Measurements from ENCODE around the gene ITM2B.
A peak's percentile ranks its signal among the peaks of the same experiment; 100 is the strongest.

Gene ITM2B

DNA sequence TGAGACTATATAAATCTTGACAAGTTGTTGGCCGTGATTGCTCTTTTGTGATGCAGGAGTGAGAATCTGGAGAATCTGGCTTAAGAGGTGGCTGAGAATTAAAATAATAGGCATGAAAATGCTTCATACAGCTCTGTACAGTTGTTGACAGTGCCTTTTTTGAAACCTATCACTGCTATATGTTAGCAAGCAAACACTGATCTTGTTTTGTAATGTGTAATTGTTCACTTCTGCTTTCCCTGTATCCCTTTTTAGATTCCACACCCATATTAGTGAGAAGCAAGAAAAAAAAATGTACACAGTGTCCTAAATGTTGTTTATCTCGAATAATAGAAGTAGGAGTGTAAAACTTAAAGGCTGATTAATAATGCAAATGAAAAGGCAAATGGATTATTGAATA is 31.1 kb downstream of the ITM2B start:
- no peak for DNase-seq

DNA sequence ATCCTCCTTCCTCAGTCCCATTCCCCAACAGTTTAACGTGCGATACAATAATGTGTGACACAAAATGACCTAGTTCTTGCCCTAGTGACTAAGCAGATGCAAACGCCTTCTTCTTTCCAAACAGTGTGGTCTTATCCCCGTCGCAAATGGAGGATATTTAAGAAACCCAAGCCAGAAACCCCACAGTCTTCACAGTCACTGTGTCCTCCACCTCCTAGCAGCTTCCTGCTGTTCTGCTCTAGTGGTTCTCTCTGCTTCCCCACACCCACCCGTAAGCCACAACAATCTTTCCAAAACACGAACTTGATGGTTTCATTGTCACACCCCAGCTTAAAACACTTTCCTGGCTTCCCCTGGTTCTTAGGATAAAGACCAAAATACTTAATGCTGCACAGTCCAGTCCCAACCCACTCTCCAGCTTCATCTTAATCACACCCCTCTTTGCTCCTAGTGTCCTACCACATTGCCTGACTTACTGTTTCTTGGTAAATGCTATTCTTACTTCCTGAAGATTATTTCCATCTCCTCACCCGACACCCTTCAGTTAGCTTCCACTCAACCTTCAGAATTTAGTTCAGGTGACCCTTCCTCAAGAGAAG is 32.3 kb downstream of the ITM2B start:
- no peak for DNase-seq

DNA sequence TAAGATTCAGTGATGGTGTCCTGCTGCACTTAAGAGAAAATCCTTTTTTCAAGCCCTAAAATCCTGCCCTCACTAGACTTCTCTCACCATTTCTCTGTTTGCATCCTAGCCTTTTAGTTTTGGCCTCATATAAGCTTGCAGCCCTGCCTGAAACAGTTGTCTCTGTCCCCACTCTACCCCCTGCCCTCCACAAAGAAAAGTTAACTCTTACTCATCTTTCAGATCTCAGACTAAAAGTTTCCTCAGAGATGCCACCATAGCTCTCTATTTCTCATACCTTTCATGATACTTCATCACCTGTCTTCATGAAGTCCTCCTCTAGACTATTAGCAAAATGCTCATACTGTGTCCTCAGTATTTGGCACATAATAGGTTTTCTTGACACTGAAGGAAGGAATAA is 33.1 kb downstream of the ITM2B start:
- no peak for DNase-seq

DNA sequence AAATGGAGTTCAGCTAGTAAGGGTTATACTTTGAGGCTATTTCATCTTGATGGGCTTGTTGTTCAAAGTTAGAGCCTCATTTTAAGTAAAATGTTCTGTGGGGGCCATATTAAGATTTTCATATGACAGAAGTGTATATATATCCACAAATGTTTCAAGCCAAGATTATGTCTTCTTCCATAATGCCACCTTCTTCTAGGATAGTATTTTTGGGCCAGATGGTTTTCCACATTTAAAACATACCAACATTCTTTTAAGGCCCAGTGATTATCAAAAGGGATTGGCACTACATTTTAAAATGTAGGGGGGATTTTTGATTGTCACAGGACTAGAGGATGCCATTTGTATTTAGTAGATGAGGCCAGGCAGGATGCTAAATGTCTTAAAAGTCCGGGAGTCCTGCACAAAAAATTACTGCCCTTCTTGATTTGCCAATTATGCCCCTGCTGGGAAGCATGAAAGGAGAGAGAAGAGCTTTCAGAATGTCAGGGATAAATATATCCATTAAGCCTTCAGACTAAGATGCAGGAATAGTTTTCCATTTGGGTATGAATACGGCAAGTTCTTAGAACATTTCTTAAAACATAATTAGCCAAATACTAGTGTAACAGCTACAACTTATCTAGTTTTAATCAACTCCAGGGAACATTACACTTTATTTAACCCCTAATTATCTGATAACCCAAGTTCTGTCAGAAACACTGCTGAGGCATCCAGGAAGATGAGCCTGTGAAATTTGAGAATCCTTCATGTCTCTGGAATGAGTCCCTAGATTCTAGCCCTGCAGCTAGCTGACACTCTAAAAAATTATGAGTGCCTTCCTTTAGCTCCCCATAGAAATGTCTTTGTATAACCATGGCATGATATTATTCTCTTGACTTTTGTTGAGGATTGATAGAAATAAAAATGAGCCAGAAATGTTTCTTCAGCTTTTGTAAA is 34.0 kb downstream of the ITM2B start:
- DNase-seq = no peak

DNA sequence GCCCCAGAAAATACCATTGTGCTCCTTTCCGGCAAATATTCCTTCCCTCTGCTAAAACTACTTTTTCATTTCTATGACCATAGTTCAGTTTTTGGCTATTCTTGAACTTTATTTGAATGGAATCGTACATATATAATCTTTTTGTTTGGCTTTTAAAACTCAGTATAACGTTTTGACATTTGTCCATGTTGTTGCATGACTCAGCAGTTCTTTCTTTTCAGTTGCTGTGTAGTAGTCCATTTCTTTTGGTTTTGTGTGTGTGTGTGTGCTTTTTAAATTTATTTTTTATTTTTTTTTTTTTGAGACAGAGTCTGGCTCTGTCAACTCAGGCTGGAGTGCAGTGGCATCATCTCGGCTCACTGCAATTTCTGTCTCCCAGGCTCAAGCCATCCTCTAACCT is 35.0 kb downstream of the ITM2B start:
- no peak for DNase-seq

DNA sequence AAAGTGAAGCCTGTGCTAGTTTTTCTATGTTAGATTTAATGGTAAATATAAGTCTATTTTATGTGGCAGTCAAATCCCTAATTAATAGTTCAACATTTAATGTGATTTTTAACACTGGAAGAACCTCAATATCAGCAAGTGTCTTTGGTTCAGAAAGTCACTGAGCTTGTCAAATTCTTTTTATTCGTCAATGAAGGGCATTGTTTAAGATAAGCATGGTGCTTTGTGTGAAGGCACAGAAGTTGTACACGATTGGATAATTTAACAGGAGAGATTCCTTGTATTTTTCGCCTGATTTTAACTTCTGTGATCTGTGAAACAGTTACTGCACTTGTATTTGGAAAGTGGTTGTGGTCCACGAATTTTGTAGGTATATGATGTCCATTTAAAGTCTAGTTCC is 40.3 kb downstream of the ITM2B start:
- no peak for DNase-seq

DNA sequence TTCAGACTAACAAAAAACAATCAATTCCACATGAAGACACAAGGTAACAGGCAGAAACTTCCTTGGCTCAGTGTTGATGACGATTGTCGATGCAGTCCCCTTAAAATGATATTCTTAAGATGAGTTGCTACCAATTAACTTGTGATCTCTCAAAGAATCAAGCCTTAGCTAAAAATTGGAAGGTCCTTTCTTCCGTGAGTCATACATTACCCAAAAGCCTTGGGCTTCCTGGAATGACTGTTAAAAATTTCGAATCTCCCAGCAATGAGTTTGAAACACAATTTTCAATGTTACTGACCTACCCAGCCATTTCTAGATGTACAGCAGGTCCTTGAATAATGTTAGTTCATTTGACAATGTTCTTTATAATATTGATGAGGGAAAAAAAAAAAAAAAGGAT is 42.5 kb downstream of the ITM2B start:
- no peak for DNase-seq

DNA sequence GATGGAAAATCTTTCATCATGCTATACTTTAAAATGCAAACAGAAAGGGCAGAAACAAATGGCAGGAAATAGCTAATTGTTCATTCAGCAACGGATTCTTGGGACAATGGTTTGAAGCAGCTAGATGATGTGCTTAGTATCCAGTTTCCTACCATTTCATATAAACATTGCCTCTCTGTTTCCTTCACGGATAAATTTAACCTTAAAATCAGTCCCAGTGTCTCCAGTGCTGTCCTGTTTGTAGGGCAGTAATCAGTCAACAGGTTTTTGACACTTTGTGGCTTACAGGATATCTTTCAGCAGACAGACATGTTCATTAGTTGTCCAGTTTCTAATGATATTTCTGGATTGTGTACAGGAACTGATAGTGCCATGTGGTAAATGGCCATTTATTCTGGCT is 45.8 kb downstream of the ITM2B start:
- DNase-seq = peak in 1 of 2 experiments; percentile 50

DNA sequence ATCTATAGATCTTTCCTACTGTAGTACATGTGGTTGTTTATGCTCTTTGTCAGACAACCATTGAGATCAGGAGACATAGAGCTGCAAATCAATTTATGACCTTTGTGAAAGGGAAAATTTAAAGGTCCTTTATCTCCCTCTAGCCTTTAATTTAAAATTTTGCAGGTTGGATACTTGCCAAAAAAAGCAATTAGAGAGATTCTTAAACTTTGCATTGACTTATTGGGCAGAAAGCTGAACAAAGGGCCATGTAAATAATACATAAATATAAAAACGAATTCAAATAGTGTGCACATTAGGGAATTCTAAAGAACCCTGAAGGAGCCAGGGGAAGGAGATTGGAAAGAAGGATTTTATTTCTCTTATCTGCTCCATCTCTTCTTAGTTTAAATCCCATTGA is 48.5 kb downstream of the ITM2B start:
- DNase-seq = no peak

DNA sequence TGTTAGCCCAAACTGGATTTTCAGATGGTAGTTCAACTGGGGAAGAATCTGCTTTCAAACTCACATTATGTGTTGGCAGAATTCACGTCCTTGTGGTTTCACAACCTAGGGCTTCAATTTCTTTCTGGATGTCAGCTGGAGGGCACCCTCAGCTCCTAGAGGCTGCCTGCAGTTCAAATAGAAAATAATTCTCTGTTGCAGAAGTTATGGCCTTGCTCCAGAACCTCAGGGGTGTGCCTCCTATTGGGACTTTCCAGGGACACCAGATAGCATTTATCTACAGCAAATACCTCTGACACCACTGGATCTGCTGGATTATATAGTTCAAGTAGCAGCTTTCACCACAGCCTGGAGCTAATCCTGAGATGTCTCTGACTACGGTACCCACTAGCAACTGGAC is 58.7 kb downstream of the ITM2B start:
- no peak for DNase-seq

DNA sequence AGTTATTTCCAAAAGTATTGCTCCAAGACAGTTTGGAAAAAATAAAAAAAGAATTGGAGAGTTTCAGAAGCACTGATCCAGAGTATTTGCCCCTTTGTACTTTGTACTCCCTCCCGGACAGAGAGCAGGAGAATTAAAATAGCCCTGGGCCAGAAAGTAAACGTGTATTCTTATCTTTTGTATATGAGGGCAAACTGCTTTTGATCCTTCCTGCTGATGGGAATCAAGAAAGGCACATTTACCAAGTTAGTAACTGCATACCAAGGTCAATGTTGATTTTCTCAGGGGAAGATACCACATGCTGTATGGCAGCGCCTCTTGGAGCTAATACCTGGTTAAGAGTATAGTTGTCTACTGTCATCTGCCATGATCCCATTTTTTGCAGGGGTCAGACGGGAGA is 59.6 kb downstream of the ITM2B start:
- no peak for DNase-seq

DNA sequence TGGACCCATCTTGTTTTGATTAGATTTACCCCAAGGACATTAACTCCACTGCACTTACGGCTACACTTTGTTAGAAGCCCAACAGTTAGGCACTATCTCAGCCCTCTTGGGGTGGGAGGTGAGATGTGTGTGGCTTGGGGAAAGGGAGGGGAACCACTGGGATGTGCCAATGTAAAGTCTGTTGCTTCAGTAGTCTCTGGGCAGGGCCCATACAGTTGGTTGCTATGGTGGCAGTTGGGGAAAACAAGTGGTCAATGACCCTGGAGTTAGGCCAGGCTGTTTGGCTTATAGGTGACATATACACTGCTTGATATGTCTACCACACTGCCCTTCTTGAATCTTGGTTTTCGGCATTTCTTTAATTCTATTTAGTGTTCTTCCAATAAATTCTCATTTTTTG is 61.6 kb downstream of the ITM2B start:
- DNase-seq = no peak

DNA sequence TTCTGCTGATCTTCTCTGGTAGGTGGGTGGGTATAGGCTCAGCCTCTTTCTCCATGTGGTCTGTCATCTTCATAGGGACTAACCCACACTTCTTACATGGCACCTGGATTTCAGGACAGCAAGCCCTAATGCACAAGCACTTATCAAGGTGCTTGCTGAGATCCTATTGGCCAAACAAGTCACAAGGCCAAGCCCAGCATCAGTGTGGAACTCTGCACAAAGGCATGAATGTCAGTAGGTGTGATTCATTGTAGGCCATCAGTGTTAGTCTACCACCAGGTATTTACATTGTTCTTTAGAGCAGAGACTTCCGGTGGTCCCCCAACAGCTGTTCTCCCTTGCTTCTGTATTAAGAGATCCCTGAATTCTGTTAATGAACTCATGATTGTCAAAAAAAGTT is 62.3 kb downstream of the ITM2B start:
- DNase-seq = no peak

DNA sequence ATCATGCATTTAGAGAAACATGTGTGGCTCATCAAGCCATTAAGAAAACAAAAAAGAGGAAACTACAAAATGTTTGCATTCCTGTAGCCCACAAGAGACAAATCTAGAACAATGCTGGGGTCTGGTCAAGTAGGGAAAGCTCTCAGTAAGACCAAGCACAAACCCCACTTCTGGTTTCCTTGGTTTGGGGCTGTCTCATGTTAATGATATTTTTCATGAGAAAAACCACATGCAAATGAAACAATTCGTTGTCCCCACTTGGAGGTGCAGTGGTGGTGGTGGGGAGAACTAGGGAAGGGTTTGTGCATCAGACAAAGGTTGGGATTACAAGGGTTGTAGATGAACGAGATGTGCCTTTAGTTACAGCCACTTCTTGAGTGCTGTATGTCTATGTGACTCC is 63.5 kb downstream of the ITM2B start:
- DNase-seq = no peak

DNA sequence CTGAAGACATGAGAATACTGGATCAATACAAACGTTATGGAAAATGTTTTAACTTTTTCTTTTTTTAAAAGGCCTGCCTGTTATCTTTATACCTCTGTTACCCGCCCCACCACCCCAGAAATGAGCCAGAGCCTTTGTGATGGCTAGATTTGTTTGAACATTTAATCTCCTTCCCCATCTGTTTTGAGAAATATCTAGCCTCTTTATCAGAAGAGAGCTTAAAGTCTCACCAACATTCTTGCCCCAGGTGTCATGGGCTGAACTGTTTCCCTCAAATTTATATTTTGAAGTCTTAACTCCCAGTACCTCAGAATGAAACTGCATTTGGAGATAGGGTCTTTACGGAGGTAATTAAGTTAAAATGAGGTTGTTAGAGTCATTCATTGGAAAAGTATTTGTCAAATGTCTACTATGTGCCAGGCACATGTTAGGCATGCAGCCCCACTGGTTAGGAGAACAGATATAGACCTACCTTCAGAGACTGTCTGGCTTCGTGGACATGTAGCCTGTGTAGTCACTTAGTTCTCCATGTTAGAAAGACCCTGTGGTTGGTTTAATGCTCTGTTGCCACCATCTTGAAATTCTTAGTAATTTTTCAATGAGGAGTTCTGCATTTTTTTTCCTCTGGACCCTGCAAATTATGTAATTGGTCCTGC is 64.3 kb downstream of the ITM2B start:
- DNase-seq = no peak

DNA sequence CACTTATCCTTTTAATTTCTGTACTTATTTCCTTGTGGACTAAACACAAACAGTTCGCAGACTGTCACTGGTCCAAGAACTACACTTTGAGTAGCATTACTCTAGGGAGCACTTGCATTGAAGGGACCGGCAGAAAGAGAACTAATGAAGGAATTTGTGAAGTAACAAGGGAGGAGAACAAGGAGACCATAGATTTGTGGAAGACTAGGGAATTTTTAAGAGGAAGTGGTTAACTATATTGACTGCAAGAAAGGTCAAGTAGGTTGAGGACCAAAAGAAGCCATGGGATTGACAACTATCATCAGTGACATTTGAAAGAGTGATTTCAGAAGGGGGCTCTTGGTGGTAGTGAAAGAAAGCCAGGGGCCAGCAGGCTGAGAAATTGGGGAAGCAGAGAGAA is 66.6 kb downstream of the ITM2B start:
- DNase-seq = no peak

DNA sequence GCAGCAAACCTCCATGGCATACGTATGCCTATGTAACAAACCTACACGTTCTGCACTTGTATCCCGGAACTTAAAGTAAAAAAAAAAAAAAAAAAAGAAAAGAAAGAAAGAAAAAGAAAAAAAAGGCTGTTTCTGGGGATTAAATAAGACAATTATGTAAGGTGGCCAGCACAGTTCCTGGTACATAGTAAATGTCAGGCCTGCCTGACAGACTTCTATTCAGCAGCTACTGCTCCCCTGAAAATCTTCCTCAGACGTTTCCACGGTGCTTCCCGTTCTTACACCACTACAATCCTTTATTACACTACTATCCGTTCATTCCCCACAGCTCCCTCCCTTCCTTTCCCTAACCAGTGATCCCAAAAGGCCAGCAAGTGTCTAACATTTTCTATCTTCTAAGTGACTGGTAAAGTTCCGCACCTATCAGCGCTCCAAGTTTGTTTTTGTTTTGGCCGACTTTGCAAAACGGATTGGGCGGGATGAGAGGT is 69.9 kb downstream of the ITM2B start:
- DNase-seq = peak in 1 of 2 experiments; percentile 45

DNA sequence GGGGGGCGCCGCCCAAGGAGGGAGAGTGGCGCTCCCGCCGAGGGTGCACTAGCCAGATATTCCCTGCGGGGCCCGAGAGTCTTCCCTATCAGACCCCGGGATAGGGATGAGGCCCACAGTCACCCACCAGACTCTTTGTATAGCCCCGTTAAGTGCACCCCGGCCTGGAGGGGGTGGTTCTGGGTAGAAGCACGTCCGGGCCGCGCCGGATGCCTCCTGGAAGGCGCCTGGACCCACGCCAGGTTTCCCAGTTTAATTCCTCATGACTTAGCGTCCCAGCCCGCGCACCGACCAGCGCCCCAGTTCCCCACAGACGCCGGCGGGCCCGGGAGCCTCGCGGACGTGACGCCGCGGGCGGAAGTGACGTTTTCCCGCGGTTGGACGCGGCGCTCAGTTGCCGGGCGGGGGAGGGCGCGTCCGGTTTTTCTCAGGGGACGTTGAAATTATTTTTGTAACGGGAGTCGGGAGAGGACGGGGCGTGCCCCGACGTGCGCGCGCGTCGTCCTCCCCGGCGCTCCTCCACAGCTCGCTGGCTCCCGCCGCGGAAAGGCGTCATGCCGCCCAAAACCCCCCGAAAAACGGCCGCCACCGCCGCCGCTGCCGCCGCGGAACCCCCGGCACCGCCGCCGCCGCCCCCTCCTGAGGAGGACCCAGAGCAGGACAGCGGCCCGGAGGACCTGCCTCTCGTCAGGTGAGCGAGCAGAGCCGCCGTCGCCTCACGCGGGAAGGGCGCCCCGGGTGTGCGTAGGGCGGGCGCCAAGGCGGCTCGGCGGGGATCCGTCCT is 70.5 kb downstream of the ITM2B start, which contains the start of gene RB1:
Gene RB1 (plus strand): TSS at position 393 of the 784 bp plus-strand sequence. CDS start 162 bp downstream, at position 555.
- DNase-seq = peak; percentile 84

DNA sequence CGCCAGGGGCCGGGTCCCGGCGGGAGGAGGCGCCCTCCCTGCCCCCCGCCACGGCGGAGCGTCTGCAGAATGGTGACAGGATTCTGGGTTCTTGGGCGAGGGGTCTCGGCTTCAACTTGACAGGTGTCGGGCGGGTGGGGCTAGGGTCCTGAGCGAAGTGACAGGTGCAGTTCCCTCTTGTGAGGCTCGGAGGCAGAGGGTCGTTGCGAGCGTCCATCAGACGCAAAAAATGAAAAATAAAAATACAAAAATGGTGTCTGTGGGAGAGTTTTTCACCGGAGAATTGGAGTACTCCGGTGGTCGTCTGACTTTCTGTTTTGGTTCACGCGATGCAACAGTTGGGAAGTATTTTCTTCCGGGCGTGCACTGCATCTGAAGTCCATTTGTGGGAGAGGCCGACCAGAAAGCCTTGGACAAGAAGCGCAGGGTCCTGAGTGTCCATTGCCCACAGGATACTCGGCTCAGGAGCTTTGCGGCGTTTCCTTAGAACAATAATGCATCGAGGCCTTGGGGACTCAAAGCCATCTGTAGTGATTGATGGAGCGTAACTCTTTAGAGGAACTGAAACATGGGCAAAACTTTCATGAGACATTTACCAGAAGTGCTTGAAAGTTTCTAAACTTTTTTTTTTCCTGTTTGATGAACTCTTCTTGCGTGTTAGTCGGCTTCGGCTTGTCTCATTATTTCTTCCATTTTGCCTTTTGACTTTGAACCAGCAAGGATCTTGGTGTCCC is 71.3 kb downstream of the ITM2B start:
- DNase-seq = peak in 1 of 2 experiments; percentile 7

DNA sequence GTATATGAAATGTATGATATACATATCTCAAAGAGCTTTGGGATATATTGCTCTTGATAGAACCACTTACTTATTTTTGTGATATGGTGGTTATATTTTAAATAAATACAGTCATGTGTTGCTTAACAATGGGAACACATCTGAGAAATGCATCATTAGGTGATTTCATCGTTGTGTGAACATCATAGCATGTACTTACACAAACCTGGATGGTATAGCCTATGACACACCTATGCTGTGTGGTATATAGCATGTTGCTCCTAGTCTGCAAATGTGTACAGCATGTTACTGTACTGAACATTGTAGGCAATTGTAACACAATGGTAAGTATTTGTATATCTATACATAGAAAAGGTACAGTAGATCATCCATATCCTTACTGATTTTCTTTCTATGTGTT is 78.2 kb downstream of the ITM2B start:
- DNase-seq = no peak

DNA sequence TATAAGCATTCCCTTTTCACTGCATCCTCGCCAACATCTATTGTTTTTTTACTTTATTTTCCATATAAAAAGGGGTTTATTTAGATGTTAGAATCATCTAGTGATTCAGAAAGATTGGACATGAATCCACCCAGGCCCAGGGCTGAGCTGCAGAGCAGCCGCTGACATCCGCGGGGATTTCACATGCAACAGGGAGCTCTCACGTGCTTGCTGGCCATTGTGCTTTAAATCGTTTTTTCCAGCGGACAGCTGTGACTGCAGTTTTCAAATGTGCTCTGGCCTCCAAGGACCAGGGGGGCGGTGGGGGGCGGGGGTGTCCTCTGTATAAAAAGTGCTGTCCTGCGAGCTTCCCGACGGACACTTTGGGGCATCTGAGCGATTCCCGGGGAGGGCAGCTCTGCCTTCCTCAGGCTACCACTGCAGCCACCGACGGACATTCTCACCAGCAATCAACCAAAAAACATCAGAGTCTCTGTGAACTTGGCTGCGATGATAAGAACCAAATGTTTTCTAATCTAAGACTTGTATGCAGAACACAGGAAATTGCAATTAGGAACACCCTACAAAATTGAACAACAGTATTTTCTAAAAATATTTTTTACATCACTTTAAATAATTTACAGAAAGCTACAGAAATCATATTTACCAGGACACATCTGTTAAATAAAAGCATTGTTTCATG is 83.1 kb downstream of the ITM2B start:
- DNase-seq = no peak

All from NCI-H2081 (cell line).